ENCODE measurements around the gene RNU2-63P. TPM values are rescaled to one million over a fixed set of nuclear protein-coding genes. Genes with fewer than 3 reads are reported as not detected.
A peak's percentile ranks its signal among the peaks of the same experiment; 100 is the strongest.

The RNU2-63P gene
- total RNA-seq, 1 experiment from 2014 or later, result 7.7 TPM

DNA sequence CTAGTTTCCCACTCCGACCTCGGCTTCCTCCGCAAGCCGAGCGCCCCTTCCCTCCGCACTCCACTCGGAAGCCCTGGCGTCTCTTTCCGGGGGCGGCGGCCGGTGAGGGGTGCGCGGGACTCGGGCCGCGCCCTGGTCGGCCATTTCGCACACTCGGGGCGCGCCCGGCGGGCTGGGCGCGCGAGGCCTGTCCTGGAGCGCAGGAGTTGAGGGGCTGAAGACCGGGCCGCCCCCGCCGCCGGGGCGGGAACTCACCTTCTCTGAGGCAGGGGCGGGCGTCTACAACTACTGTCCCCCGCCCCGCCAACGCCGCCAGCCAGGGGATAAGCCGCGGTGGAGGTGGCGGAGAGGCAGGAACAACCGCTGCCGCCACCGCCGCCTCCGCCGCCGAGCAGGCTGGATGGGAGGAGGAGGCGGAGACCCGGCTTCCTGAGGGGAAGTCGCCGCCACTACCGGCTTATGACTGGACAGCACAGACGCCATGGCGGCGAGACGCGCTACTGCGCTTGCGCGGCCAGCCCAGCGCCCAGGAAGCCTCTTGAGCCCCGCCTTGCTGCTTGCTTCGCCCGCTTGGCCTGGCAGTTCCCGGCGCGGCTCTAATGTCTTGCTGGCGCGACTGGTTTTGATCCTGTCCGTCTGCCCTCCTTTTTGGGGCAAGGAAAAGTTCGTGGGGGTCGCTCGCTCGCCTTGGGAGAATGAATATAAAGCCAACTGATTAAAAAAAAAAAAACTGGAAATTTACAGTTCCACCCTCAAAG is 39.2 kb upstream of the RNU2-63P start, which contains the start of gene KRCC1 (continued):
- TF ChIP-seq ZNF219 (CRISPR knock-in tag; IDR thresholded peaks at IDR 0.05; ENCODE audit: borderline replicate concordance) (no peak), ELF4 (CRISPR knock-in tag; IDR thresholded peaks at IDR 0.05; ENCODE audit: low read depth) (no peak; the same call in 1 of the 2 replicates), IRF2 (CRISPR knock-in tag; IDR thresholded peaks at IDR 0.05; ENCODE audit: borderline replicate concordance, low read depth) (no peak), SMAD3 (CRISPR knock-in tag; IDR thresholded peaks at IDR 0.05; ENCODE audit: borderline replicate concordance) (0 out of 2 replicates have a peak, but pooled peaks have one; percentile 45), TEAD4 (CRISPR knock-in tag; IDR thresholded peaks at IDR 0.05) (no peak), AFF4 (CRISPR knock-in tag; IDR thresholded peaks at IDR 0.05; ENCODE audit: borderline replicate concordance) (no peak), SOX15 (CRISPR knock-in tag; IDR thresholded peaks at IDR 0.05) (no peak), NR3C1 (CRISPR knock-in tag; conservative IDR thresholded peaks at IDR 0.05; ENCODE audit: low read depth) (no peak), HMGXB4 (CRISPR knock-in tag; IDR thresholded peaks at IDR 0.05) (peak; percentile 84; the same call in 1 of the 2 replicates), USF1 (CRISPR knock-in tag; IDR thresholded peaks at IDR 0.05) (no peak), GRHL2 (CRISPR knock-in tag; IDR thresholded peaks at IDR 0.05; ENCODE audit: insufficient replicate concordance, severe bottlenecking) (no peak), EMX1 (CRISPR knock-in tag; IDR thresholded peaks at IDR 0.05) (no peak), MXD4 (CRISPR knock-in tag; IDR thresholded peaks at IDR 0.05; ENCODE audit: borderline replicate concordance) (no peak), ZSCAN18 (CRISPR knock-in tag; IDR thresholded peaks at IDR 0.05) (no peak), NR1H2 (CRISPR knock-in tag; IDR thresholded peaks at IDR 0.05) (no peak), NFYB (CRISPR knock-in tag; conservative IDR thresholded peaks at IDR 0.05; ENCODE audit: low read depth) (no peak), ATF1 (CRISPR knock-in tag; IDR thresholded peaks at IDR 0.05) (no peak)
- TF ChIP-seq, protein P1, sequence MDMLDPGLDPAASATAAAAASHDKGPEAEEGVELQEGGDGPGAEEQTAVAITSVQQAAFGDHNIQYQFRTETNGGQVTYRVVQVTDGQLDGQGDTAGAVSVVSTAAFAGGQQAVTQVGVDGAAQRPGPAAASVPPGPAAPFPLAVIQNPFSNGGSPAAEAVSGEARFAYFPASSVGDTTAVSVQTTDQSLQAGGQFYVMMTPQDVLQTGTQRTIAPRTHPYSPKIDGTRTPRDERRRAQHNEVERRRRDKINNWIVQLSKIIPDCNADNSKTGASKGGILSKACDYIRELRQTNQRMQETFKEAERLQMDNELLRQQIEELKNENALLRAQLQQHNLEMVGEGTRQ (CRISPR knock-in tag; IDR thresholded peaks at IDR 0.05), result no peak
- TF ChIP-seq, protein P2, sequence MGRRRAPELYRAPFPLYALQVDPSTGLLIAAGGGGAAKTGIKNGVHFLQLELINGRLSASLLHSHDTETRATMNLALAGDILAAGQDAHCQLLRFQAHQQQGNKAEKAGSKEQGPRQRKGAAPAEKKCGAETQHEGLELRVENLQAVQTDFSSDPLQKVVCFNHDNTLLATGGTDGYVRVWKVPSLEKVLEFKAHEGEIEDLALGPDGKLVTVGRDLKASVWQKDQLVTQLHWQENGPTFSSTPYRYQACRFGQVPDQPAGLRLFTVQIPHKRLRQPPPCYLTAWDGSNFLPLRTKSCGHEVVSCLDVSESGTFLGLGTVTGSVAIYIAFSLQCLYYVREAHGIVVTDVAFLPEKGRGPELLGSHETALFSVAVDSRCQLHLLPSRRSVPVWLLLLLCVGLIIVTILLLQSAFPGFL (CRISPR knock-in tag; IDR thresholded peaks at IDR 0.05; ENCODE audit: borderline replicate concordance), result no peak
- TF ChIP-seq, protein P3, sequence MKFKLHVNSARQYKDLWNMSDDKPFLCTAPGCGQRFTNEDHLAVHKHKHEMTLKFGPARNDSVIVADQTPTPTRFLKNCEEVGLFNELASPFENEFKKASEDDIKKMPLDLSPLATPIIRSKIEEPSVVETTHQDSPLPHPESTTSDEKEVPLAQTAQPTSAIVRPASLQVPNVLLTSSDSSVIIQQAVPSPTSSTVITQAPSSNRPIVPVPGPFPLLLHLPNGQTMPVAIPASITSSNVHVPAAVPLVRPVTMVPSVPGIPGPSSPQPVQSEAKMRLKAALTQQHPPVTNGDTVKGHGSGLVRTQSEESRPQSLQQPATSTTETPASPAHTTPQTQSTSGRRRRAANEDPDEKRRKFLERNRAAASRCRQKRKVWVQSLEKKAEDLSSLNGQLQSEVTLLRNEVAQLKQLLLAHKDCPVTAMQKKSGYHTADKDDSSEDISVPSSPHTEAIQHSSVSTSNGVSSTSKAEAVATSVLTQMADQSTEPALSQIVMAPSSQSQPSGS (CRISPR knock-in tag; IDR thresholded peaks at IDR 0.05; ENCODE audit: borderline replicate concordance, low read depth), result no peak
- TF ChIP-seq, protein P4, sequence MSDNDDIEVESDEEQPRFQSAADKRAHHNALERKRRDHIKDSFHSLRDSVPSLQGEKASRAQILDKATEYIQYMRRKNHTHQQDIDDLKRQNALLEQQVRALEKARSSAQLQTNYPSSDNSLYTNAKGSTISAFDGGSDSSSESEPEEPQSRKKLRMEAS (CRISPR knock-in tag; IDR thresholded peaks at IDR 0.05), result peak; percentile 56; the same call in 1 of the 2 replicates
- TF ChIP-seq, protein P5, sequence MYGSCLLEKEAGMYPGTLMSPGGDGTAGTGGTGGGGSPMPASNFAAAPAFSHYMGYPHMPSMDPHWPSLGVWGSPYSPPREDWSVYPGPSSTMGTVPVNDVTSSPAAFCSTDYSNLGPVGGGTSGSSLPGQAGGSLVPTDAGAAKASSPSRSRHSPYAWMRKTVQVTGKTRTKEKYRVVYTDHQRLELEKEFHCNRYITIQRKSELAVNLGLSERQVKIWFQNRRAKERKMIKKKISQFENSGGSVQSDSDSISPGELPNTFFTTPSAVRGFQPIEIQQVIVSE (CRISPR knock-in tag; IDR thresholded peaks at IDR 0.05; ENCODE audit: borderline replicate concordance), result no peak
- TF ChIP-seq, protein P6, sequence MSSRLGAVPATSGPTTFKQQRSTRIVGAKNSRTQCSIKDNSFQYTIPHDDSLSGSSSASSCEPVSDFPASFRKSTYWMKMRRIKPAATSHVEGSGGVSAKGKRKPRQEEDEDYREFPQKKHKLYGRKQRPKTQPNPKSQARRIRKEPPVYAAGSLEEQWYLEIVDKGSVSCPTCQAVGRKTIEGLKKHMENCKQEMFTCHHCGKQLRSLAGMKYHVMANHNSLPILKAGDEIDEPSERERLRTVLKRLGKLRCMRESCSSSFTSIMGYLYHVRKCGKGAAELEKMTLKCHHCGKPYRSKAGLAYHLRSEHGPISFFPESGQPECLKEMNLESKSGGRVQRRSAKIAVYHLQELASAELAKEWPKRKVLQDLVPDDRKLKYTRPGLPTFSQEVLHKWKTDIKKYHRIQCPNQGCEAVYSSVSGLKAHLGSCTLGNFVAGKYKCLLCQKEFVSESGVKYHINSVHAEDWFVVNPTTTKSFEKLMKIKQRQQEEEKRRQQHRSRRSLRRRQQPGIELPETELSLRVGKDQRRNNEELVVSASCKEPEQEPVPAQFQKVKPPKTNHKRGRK (CRISPR knock-in tag; IDR thresholded peaks at IDR 0.05; ENCODE audit: borderline replicate concordance), result no peak
